Epithelial cell of esophagus (primary cell): Measurements from ENCODE around the gene LCMT1.
"Not testable (repeated sequence)": the region's sequence is repeated elsewhere in the genome, so short reads cannot be mapped to it uniquely, and the experiment has no call there.

ENCODE experiments used
- DNase-seq: peaks from one replicate; pipeline ENCODE4 v3.0.0; 2010; ENCODE audit warnings: low read depth
- H3K4me3 ChIP-seq: 2 replicates; pipeline ENCODE4 v1.5.1; 2011; ENCODE audit warnings: mild to moderate bottlenecking, low read length, control low read depth
- TF ChIP-seq, protein P1 (sequence below): IDR thresholded peaks from 2 replicates; pipeline ENCODE4 v1.5.1; 2011; ENCODE audit warnings: low read depth, mild to moderate bottlenecking, low read length, control low read depth, inconsistent platforms; ENCODE audit not compliant: insufficient read depth; ENCODE audit errors: missing control alignments

The LCMT1 gene

DNA sequence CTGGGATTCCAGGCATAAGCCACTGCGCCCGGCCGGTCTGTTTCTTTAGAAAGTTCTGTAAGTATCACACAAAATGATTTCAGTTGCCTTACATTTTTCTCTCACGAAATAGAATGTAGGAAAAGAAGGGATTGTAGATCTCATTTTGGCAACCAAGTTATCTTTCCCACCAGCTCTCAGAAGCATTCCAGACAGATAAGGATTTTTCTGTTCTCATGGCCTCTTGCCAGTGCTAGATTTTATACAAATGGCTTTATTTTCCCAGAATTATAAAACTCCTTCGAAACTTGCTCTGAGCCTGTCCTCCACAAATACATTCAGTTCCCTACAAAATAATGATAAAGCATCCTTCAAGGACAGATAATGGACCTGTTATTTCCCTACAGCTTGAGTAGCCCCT is 46.9 kb downstream of the LCMT1 start:
- no peak for DNase-seq
- TF ChIP-seq, protein P1, sequence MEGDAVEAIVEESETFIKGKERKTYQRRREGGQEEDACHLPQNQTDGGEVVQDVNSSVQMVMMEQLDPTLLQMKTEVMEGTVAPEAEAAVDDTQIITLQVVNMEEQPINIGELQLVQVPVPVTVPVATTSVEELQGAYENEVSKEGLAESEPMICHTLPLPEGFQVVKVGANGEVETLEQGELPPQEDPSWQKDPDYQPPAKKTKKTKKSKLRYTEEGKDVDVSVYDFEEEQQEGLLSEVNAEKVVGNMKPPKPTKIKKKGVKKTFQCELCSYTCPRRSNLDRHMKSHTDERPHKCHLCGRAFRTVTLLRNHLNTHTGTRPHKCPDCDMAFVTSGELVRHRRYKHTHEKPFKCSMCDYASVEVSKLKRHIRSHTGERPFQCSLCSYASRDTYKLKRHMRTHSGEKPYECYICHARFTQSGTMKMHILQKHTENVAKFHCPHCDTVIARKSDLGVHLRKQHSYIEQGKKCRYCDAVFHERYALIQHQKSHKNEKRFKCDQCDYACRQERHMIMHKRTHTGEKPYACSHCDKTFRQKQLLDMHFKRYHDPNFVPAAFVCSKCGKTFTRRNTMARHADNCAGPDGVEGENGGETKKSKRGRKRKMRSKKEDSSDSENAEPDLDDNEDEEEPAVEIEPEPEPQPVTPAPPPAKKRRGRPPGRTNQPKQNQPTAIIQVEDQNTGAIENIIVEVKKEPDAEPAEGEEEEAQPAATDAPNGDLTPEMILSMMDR = no peak
- no peak overlapping the region for H3K4me3 ChIP-seq

GRCh38 chr16:25161753-25162367 is 50.3 kb downstream of the LCMT1 start:
- DNase-seq = no peak
- H3K4me3 ChIP-seq = no peak overlapping the region
- TF ChIP-seq, protein P1 = no peak

GRCh38 chr16:25163683-25164082 is 52.1 kb downstream of the LCMT1 start:
- H3K4me3 ChIP-seq = no peak overlapping the region
- TF ChIP-seq, protein P1 = no peak
- no peak for DNase-seq

DNA sequence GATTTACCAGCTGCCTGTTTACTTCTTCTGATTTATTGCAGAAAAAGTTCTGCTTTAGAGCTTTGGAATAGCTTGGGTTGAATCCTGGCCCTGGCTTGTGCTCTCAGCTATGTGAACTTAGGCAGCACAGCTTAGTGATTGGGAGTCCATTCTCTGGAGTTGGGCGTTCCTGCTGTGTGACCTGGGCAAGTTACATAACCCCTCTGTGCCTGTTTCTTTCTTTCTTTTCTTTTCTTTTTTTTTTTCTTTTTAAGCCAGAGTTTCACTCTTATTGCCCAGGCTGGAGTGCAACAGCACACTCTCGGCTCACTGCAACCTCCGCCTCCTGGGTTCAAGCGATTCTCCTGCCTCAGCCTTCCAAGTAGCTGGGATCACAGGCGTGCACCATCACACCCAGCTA is 53.7 kb downstream of the LCMT1 start:
- TF ChIP-seq, protein P1 = no peak
- no peak for DNase-seq
- H3K4me3 ChIP-seq = no peak overlapping the region

DNA sequence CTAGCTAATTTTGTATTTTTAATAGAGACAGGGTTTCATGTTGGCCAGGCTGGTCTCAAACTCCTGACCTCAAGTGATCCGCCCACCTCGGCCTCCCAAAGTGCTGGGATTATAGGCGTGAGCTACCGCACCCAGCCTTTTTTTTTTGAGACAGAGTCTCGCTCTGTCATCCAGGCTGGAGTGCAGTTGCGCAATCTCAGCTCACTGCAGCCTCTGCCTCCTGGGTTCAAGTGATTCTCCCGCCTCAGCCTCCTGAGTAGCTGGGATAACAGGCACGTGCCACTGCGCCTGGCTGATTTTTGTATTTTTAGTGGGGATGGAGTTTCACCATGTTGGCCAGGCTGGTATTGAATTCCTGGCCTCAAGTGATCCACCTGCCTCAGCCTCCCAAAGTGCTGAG is 56.4 kb downstream of the LCMT1 start:
- not testable (repeated sequence) for H3K4me3 ChIP-seq, DNase-seq

GRCh38 chr16:25171390-25171789 is 59.8 kb downstream of the LCMT1 start:
- TF ChIP-seq, protein P1 = no peak
- H3K4me3 ChIP-seq = no peak overlapping the region
- no peak for DNase-seq

DNA sequence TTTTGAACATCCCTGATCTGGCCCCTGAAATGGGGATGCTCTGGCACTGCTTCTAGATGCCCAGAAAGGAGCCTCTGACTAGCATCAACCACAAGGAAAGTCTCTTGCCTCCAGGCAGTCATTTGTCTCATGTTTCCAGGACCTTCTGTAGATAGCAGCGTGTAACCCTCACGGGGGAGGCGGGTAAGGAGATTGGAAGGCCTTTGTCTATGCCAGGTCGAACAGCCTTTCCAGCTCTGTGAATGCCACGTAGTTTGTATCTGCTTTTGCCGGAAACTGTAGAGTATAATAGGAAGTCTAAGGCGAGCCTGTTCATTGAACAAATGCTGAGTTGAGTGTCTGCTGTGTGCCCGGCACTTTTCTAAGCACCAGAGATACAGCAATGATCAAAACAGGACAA is 61.3 kb downstream of the LCMT1 start:
- TF ChIP-seq, protein P1 = no peak
- no peak overlapping the region for H3K4me3 ChIP-seq
- no peak for DNase-seq
